A673 (cell line): Measurements from ENCODE around the gene ARHGEF19.

Source experiments
- EZH2 ChIP-seq: fragments of 200-600 bp; sonication (generic); IDR thresholded peaks from 2 replicates; pipeline ENCODE4 v1.6.1; 2017; ENCODE audit warnings: borderline replicate concordance, low read depth, mild to moderate bottlenecking, mixed read lengths, antibody characterized with exemption, low read length; ENCODE audit not compliant: poor library complexity, severe bottlenecking
- TF ChIP-seq, protein P1 (sequence below): fragments of 300-800, 200-600 bp; sonication (generic); conservative IDR thresholded peaks from 2 replicates; pipeline ENCODE4 v1.5.1; 2017; ENCODE audit warnings: low read depth, mild to moderate bottlenecking, antibody characterized with exemption, low read length, moderate library complexity, mixed read lengths

DNA sequence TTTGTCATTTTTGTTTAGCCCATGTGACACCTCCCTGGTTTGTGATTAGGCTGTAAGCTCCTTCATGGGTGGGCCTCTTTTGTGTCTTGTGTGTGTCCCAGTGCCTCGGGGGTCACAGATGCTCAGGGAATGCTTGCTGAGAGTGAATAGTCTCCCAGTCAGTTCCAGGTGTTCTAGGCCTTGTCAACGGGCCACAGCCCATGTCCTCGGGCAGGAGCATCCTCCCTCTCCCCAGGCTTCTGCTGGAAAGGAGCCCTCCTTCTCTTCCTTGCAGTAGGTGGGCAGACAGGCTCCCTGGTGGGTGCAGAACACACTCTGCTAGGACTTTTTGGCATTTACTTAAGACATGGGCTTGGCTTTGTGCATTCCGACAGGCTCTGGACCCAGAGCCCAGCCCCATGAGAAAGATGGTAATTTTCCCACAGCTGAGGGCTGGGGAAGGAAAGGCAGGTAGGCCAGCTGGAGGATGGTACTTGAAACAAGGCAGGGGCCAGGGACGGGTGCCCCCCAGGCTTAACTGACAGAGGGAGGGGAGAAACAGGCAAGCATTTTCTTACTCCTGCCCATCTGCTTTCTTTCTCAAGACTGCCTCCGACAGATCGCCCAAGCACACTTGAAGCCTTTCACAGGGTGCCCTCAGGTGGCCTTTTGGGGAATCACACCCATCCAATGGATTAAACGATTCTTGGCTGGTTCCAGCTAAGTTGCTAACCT lies 31.6 kb upstream of the ARHGEF19 start:
- TF ChIP-seq, protein P1, sequence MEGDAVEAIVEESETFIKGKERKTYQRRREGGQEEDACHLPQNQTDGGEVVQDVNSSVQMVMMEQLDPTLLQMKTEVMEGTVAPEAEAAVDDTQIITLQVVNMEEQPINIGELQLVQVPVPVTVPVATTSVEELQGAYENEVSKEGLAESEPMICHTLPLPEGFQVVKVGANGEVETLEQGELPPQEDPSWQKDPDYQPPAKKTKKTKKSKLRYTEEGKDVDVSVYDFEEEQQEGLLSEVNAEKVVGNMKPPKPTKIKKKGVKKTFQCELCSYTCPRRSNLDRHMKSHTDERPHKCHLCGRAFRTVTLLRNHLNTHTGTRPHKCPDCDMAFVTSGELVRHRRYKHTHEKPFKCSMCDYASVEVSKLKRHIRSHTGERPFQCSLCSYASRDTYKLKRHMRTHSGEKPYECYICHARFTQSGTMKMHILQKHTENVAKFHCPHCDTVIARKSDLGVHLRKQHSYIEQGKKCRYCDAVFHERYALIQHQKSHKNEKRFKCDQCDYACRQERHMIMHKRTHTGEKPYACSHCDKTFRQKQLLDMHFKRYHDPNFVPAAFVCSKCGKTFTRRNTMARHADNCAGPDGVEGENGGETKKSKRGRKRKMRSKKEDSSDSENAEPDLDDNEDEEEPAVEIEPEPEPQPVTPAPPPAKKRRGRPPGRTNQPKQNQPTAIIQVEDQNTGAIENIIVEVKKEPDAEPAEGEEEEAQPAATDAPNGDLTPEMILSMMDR = peak; percentile 86
- TF ChIP-seq EZH2 = no peak
